HG03457 (cell line): ENCODE measurements around the gene NCOA4.
"Not testable (repeated sequence)": the region's sequence is repeated elsewhere in the genome, so short reads cannot be mapped to it uniquely, and the experiment has no call there.

Source experiments
- ATAC-seq: cut with Tn5 transposase; IDR thresholded peaks from one replicate; pipeline ENCODE4 v1.9.1; 2021; ENCODE audit warnings: moderate number of reproducible peaks; ENCODE audit not compliant: unreplicated experiment

NCOA4 gene

GRCh38 chr10:46030091-46030937, at the start of gene NCOA4:
NCOA4 (minus strand) TSS chr10:46030623; CDS start chr10:46016680, 13,943 bp downstream.
- peak; percentile 93 for ATAC-seq

DNA sequence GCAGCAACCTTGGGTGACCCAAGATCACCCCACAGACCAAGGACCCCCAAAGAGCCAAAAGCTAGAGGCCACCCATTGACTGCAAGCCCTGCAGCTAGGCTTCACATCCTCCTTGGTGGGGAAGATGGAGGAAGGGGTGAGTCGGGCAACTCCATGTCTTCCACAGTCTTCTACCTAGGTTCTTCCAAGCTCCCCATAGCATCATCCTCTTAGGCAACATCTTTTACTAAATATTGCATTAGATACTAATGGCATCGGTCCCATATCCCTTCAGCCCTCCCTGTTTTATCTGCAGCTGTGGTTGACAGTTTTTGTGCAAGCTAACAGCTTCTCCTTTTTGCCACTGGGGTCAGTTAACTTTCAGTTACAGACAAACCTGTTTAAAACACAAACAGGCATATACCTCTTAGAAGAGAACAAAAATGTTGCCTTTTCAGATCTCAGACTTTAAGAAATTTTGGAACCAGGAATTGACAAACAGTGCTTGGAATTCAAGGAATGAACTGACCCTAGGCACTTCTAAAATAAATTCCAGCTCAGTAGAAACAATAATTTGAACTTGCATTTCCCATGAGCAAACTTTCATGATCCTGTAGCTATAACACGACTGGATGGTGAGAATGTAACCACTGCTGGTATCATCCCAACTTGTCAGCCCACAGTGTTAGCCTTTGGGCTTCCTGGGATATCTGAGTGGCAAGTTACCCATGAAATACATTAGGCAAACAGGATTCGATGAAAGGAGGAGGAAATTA, 49.6 kb upstream of the NCOA4 start:
- ATAC-seq = no peak

GRCh38 chr10:46077731-46078413, 47.4 kb upstream of the NCOA4 start:
- no peak for ATAC-seq

GRCh38 chr10:46077141-46077554, 46.7 kb upstream of the NCOA4 start:
- ATAC-seq = no peak

- no peak for ATAC-seq
Measured at GRCh38 chr10:46075869-46076268, 45.4 kb upstream of the NCOA4 start.

DNA sequence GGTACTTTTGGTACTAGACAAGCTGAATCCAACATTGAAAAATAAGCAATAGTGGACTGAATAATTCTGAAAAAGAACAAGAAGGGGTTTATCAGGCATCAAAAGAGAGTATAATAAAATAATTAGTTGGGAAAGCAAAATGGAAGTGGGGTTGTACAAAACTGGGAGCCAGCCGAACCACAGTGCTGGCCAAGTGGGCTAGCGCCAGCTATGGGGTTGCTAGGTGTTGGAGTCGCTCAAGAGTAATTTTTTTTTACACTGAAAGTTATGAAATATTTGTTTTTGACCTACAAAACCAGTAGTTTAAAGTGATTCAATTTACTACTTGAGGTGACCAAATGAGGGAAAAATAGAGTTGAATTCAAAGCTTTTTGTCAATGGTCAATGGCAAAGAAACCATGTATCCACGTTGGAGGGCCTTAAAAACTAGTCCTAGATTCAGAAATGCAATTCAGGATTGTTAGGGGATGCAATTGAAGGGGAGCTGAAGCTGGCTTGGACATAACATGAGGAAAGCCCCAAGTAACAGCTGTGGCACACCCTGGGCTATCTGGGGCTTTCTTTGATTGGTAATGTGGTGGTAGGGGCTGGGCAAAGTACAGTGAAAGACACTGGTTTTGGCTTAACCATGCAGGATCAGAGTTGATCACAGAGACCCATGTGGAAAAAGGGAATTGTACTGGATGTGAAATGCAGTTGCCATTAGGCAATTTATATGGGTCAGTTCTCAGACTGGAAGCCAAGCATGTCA, 43.9 kb upstream of the NCOA4 start:
- no peak for ATAC-seq

DNA sequence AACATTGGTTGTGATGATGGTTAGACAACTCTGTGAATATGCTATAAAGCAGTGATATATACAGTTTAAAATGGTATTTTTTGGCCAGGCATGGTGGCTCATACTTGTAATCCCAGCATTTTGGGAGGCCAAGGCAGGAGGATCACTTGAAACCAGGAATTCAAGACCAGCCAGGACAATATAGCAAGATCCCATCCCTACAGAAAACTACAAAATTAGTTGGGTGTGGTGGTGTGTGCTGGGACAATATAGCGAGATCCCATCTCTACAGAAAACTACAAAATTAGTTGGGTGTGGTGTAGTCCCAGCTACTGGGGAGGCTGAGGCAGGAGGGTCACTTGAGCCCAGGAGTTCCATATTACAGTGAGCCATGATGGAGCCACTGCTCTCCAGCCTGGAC, 43.1 kb upstream of the NCOA4 start:
- no peak for ATAC-seq

- no peak for ATAC-seq
Measured at GRCh38 chr10:46070749-46071148, 40.3 kb upstream of the NCOA4 start.

GRCh38 chr10:46069771-46070463, 39.5 kb upstream of the NCOA4 start:
- ATAC-seq = no peak

- no peak for ATAC-seq
Measured at GRCh38 chr10:46068905-46069304, 38.5 kb upstream of the NCOA4 start.

DNA sequence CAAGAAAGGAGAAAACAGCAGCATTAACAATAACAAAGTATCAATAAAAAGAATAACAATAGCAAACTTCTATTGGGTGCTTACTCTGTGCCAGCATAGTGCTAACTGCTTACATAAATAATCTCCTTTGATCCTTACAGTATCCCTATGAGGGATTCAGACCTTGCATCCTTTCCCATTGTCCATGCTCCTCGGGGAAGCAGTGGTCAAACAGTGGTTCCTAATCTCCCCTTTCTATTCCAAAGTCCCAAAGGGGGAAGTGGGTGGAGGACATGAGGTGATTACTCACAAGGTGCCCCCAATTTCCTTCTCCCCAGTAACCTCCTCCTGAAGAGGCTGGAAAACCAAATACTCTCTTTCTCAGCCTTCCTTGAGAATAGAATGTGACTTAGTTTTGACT, 37.7 kb upstream of the NCOA4 start:
- no peak for ATAC-seq

DNA sequence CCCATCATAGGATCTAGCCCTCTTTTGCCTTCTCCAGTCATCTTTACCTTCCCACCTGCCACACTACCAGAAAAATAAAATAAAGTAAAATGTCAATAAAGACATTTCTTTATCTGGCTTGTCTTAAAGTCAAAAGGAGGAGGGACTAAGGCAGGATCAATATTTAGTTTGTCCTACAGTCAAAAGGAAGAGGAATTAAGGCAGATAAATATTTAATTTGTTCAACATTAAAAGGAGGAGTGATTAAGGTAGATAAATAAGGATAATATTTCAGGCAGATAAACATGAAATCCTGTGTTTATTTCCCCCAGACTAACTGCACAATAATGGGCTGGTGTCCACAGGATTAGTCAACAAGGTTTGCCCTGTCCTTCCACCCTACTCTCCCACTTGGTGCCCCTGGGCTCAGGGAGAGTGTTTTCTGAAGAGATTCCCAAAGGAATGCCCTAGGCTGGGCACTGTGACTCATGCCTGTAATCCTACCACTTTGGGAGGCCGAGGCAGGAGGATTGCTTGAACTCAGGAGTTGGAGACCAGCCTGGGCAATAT, 33.9 kb upstream of the NCOA4 start:
- ATAC-seq = no peak

DNA sequence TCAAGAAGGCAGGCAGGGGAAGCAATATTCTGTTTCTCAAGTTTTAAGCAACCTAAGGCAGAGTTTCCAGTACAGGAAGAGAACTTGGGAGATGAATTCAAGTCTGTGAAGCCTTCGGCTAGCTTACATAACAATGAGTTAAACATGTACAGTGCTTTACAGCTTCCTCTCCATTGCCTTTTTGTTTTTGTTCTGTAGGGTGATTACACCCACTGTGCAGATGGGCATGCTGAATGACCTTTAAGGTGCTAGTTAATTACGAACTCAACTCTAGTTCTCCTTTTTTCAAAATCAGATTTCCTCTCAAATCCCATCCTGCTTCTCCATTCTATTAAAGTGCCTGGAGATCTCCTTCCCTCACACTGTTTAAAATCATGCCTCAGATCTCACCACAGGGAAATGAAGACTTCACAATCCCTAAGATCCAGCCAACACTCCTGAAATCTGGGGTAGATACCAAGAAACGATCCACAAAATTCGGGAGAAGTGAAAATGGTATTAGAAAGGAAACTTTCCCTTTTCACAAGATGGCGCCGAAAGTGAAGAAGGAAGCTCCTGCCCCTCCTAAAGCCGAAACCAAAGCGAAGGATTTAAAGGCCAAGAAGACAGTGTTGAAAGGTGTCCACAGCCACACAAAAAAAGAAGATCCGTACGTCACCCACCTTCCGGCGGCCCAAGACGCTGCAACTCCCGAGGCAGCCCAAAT, 32.5 kb upstream of the NCOA4 start:
- no peak for ATAC-seq

- ATAC-seq = no peak
Measured at GRCh38 chr10:46060706-46061105, 30.3 kb upstream of the NCOA4 start.

GRCh38 chr10:46057927-46058326, 27.5 kb upstream of the NCOA4 start:
- not testable (repeated sequence) for ATAC-seq

DNA sequence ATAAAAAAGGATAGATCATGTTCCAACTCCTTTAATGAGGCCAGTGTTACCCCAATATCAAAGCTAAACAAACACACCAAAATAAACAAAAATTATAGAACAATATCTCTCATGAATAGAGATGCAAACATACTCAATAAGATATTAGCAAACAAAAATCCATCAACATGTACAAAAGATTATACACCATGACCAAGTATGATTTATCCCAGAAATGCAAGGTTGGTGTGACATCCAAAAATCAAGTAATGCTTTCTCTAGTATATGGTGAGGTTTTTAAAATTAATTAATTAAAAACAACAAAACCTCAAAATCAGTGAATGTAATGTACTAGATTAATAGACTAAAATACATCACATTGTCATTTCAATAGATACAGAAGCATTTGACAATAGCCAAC, 26.6 kb upstream of the NCOA4 start:
- no peak for ATAC-seq

GRCh38 chr10:46055771-46056170, 25.3 kb upstream of the NCOA4 start:
- no peak for ATAC-seq

DNA sequence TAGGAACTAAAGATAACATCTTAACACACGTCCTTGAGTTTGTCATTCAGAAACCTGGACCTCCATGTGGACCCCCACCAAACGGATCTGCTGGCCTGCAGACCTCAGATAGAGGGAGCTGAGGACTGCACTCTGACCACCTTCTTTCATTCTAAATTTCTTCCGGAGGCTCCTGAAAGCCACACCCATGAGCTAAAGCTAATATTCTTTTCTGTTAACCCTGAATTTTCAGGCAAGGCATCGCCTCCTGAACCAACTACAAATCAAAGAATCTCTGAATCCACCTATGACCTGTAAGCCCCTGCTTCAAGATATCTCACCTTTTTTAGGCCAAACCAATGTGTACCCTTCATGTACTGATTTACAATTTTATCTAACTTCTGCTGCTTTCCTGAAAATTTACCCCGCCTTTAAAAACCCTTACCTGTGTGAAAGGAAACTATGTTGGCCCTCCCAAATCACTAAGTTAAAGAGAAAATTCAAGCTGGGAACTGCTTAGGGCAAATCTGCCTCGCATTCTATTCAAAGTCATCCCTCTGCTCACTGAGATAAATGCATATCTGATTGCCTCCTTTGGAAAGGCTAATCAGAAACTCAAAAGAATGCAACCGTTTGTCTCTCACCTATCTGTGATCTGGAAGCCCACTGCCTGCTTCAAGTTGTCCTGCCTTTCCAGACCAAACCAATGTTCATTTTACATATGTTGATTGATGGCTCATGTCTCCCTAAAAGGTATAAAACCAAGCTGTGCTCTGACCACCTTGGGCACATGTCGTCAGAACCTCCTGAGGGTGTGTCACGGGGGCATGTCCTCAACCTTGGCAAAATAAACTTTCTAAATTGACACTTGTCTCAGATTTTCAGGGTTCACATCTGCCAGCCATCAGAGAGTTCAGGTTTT, 23.4 kb upstream of the NCOA4 start:
- ATAC-seq = no peak
